DMS114 treated with DMSO at 0.1 percent for 48 hours (cell line): ENCODE data around the gene VAC14.
"Not testable (repeated sequence)": the region's sequence is repeated elsewhere in the genome, so short reads cannot be mapped to it uniquely, and the experiment has no call there.

Experiments
- DNase-seq: peaks from one replicate; lab custom pipeline; 2025; ENCODE audit not compliant: unreplicated experiment; lab: John Stamatoyannopoulos, UW

Gene VAC14

GRCh38 chr16:70648606-70649005 is 152.4 kb downstream of the VAC14 start:
- no peak for DNase-seq

- DNase-seq, result no peak
These were observed 153.3 kb downstream of the VAC14 start for GRCh38 chr16:70647441-70648359.

GRCh38 chr16:70646260-70647241 is 154.4 kb downstream of the VAC14 start, which contains the start of gene IL34:
Gene IL34 (plus strand): TSS chr16:70646559. CDS start chr16:70646948, 389 bp downstream.
- DNase-seq, result no peak

- DNase-seq, result no peak
These were observed 156.0 kb downstream of the VAC14 start for GRCh38 chr16:70644763-70645597.

- not testable (repeated sequence) for DNase-seq
These were observed 157.7 kb downstream of the VAC14 start for GRCh38 chr16:70643264-70643663.

- DNase-seq, result no peak
These were observed 158.3 kb downstream of the VAC14 start for GRCh38 chr16:70642633-70643032.

- DNase-seq, result no peak
These were observed 161.9 kb downstream of the VAC14 start for GRCh38 chr16:70638814-70639792.
